HG02840 (cell line): Measurements from ENCODE around the gene SULT1A2.
"Not testable (repeated sequence)": the region's sequence is repeated elsewhere in the genome, so short reads cannot be mapped to it uniquely, and the experiment has no call there.

ENCODE experiments used
- ATAC-seq: cut with Tn5 transposase; IDR thresholded peaks from one replicate; pipeline ENCODE4 v1.9.1; 2021; ENCODE audit warnings: mild to moderate bottlenecking, moderate library complexity, moderate number of reproducible peaks; ENCODE audit not compliant: unreplicated experiment, low FRiP score

SULT1A2 gene

DNA sequence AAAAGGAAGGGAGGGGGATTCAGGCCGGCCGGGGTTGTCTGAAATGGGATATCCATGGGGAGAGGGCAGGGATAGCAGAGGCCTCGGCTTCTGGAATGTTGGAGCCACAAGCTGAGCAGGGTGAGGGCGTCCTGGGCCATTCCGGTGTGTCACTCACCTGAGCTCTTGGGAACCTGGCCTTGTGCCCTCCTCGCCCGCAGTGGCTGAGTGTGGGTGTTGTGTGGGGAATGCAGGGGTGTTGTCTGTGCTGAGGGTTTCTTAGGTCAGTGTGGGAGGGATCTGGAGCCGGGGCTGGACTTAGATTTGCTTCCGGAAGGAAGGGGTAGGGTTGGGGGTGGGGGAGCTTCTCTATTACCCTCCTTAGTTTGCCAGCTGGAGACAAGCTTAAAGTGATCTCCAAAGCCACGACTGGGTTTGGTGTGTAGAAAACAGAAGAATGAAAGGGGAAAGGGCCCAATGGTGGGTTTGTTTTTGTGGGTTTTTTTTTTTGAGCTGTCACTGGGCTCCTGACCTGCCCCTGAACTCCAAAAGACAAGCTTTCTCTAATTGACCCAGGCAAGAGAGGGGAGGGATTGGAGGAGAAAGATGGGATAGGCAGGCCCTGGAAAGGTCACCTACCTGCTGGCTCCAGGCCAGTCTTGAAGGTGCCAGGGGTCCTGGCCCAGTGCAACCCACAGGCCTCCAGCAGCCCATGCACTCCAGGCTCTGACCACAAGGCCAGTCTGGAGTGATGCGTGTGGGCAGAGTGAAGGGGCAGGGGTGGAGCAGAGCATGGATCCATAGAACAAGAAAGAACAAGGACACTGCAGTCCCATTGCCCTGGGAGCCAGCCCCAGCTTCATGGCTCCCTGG lies at the start of gene SULT1A2:
Gene SULT1A2, minus strand, starts transcription at position 211 of the 852 bp plus-strand sequence. CDS start 1,120 bp downstream, outside the sequence.
- ATAC-seq = no peak

DNA sequence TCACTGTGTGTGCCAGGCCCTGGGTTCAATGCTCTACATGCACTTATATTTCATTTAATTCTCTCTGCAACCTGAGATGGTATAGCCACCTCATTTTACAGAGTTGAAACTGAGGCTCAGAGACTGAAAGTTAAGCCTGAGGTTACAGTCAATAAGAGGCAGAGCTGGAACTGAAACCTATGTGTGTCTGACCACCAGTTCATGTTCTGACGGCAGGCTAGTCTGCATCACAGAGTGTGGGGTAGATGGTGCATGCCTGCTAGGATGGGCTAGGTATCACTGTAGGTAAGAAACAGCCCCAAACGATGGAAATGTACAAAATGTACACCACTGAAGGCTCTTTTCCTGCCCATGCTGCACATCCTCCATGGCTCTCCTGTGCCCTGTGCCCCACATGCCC lies 43.1 kb upstream of the SULT1A2 start:
- ATAC-seq = not testable (repeated sequence)

GRCh38 chr16:28638359-28638758 lies 41.5 kb upstream of the SULT1A2 start:
- not testable (repeated sequence) for ATAC-seq

GRCh38 chr16:28637765-28638164 lies 40.9 kb upstream of the SULT1A2 start, which contains the start of gene NPIPB8:
TSS of gene NPIPB8 (plus strand) at chr16:28638065. CDS start at chr16:28638361, 296 bp downstream.
- ATAC-seq = not testable (repeated sequence)

DNA sequence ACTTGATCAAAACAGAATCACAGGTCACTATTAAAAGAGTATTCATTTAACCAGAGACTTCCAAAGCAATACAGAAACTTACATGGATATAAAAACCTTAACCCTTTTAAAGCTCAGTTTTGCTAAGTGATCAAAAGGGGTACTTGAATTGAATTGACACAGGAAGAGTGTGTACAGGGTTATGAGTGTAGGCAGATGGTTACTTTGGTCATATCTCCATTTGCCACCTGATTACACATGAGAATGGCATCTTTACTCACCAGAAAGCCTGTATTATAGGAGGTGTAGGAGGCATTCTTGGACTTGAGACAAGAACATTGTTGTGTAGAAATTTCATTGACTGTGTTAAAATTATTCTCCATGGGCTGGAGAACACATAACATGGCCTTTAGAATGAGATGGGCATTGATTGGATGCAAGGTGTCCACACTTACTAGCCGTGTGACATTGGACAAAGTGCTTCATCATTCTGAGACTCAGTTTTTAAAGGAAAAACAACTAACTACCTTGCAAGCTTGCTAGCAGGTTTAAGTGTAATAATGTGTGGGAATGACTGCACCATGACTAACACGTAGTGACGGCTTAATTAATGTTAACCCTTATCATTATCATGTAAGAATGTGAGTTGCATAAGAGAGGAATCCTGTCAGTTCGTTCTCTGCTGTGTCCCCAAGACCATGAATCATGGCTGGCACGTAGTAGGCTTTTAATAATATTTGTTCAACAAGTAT lies 39.4 kb upstream of the SULT1A2 start:
- ATAC-seq = not testable (repeated sequence)

DNA sequence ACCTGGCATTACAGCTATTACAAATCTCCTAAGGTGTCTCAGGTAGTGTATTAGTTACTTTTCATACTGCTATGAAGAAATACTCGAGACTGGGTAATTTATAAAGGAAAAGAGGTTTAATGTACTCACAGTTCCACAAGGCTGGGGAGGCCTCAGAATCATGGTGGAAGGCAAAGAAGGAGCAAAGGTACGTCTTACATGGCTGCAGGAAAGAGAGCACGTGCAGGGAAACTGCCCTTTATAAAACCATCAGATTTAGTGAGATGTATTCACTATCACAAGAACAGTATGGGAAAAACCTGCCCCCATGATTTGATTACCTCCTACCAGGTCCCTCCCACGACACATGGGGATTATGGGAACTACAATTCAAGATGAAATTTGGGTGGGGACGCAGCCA lies 34.1 kb upstream of the SULT1A2 start:
- not testable (repeated sequence) for ATAC-seq

GRCh38 chr16:28623172-28623711 lies 26.4 kb upstream of the SULT1A2 start:
- no peak for ATAC-seq

DNA sequence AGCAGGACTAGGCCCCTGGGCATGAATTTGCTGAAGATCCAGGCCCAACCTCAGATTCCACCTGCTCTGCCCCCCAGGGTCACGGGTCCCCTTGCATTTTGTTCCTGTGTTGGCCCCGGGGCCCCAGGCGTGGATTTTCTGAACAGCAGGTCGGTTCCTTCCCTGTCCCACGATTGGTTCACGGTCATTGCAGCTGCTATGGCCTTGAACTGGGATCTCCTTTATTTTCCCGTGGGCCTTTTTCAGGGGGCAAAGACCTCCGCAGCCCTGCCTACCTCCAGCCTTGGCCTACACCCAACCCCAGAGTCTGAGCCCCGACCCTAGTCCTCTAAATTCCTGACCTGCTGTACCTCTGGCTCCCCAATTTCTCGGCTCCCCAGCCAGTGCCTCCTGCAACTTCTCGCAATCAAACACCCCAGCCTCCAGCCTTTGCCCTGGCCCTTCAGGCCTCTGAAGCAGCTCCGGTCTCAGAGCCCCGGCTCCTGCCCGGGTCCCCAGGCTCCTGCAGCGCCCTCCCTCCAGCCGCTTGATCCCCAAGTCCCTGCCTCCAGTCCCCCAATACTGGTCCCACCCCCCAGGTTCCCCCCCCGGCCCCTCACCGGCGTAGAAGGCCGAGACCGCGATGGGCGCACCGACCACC lies 25.8 kb upstream of the SULT1A2 start:
- ATAC-seq = not testable (repeated sequence)

DNA sequence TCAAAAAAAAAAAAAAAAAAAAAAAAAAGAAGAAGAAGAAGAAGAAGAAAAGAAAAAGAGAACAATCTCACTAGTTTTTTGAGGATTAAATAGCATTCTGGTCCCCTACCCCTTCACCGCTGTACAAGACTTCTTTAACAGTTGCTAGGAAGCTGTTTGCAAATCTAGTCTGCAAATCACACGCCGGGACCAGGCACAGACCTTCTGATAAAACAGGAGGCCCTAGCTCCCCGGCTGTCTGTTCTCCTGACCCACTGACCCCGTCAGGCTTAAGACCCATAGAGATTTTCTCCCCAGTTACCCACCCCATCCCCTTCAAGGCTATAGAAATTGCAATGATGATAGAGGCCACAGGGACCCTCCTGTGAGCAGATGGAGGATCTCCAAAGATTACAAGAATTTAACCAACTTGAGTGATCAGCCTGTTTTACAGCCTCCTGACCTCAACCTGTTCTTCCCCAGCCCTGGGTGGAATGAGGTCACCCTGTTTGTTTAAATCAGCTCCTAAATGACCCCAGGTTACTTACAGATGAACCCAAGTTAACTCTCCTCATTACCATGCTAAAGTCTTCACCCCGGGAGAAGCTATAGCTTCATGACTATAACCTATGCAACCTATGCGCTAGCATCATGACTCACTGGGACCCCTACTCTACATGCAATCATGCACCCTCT lies 24.8 kb upstream of the SULT1A2 start:
- ATAC-seq = no peak

DNA sequence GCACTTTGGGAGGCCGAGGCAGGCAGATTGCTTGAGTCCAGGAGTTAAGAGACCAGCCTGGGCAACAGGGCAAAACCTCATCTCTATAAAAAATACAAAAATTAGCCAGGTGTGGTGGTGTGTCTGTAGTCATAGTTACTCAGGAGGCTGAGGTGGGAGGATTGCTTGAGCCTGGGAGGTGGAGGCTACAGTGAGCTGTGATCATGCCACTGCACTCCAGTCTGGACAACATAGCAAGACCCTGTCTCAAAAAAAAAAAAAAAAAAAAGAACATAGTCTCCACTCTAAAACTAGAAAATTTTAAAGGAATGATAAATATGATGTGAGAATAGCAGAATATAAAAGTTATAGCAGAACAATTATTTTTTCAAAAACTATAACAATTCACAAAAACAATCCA lies 23.5 kb upstream of the SULT1A2 start:
- ATAC-seq = not testable (repeated sequence)

- ATAC-seq = no peak
Observed at GRCh38 chr16:28617874-28618273, 21.0 kb upstream of the SULT1A2 start.

GRCh38 chr16:28616636-28617035 lies 19.8 kb upstream of the SULT1A2 start:
- no peak for ATAC-seq

- ATAC-seq = not testable (repeated sequence)
Observed at GRCh38 chr16:28616224-28616577, 19.4 kb upstream of the SULT1A2 start.

- not testable (repeated sequence) for ATAC-seq
Observed at GRCh38 chr16:28615486-28616223, 18.8 kb upstream of the SULT1A2 start.

DNA sequence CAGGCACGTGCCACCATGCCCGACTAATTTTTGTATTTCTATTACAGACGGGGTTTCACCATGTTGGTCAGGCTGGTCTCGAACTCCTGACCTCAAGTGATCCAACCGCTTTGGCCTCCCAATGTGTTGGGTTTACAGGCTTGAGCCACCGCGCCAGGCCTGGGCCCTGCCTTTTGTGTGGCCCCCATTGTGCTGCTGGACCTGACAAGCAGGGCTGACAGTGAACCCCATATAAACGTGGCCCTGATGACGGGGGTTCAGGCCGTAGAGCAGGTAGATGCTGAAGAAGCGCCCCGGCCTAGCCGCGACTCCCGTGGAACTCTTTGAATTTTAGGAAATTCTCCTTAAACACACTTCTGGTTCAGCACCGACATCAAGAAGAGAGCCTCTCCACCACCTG lies 17.7 kb upstream of the SULT1A2 start:
- ATAC-seq = not testable (repeated sequence)

GRCh38 chr16:28613912-28614311 lies 17.1 kb upstream of the SULT1A2 start:
- not testable (repeated sequence) for ATAC-seq

GRCh38 chr16:28612359-28613280 lies 15.8 kb upstream of the SULT1A2 start:
- ATAC-seq = not testable (repeated sequence)

DNA sequence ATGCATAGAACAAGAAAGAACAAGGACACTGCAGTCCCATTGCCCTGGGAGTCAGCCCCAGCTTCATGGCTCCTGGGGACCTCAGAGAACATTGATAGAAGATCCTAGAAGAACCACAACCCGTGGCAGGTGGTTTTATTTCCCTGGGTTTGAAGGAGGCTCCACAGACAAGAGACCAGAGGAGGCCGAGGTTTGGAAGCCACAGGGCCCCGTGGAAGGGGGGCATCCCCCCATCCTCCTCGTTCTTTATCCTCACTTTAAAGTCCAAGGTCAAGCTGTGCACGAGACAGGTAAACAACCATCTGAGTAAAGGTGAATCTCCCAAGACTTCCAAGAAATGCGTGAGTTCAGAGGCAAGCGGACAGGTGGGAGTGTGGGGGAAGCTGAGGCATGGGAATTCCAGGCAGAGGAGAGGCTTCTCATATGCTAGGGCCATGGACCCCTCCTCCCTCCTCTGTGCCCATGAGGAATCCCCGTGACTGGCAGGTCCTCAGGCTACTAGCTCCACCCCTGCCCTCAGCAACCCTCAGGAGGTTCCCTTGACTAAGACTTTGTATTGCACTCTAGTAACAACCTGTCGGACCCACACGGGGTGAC lies 13.8 kb upstream of the SULT1A2 start:
- no peak for ATAC-seq
